ENCODE measurements around the gene CELSR2.

DNA sequence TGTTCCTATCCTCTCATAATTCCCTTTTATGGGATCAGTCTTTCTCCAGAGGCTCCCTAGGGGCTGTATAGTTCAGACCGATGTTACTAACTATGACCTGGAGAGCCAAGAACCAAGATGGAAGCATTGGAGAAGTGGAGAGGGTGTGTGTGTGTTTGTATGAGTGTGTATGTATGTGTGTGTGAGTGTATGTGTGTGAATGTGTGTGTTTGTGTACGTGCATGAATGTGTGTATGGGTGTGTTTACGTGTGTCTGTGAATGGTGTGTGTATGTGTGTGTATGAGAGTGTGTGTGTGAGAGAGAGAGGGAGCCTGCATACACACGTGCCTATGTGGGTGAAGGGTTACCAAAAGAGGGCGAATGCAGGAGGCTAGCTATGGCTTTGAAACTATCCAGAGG, 52.5 kb downstream of the CELSR2 start:
- TF ChIP-seq, protein P1, sequence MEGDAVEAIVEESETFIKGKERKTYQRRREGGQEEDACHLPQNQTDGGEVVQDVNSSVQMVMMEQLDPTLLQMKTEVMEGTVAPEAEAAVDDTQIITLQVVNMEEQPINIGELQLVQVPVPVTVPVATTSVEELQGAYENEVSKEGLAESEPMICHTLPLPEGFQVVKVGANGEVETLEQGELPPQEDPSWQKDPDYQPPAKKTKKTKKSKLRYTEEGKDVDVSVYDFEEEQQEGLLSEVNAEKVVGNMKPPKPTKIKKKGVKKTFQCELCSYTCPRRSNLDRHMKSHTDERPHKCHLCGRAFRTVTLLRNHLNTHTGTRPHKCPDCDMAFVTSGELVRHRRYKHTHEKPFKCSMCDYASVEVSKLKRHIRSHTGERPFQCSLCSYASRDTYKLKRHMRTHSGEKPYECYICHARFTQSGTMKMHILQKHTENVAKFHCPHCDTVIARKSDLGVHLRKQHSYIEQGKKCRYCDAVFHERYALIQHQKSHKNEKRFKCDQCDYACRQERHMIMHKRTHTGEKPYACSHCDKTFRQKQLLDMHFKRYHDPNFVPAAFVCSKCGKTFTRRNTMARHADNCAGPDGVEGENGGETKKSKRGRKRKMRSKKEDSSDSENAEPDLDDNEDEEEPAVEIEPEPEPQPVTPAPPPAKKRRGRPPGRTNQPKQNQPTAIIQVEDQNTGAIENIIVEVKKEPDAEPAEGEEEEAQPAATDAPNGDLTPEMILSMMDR (IDR thresholded peaks at IDR 0.05; ENCODE audit: low read length): no peak
- no peak for TF ChIP-seq EZH2 (optimal IDR thresholded peaks at IDR 0.05; ENCODE audit: low read depth, low read length)
